Activated naive CD4-positive, alpha-beta T cell treated with anti-CD3 and anti-CD28 coated beads, Interleukin-2, amount 10 ng/mL, durations not matched to agents 7 days and 5 days (primary cell): ENCODE results near the gene MOCS1.

Source experiments
- CTCF ChIA-PET: fragments of 350-600 bp; sonication (Branson Sonifier 250); formaldehyde crosslinking; loops from one replicate; lab custom pipeline; 2021; ENCODE audit warnings: antibody characterized with exemption; lab: Charles Lee
- DNase-seq: peaks from one replicate; pipeline ENCODE4 v3.0.0-alpha.2; 2020
- H3K27ac Mint-ChIP-seq: one replicate; pipeline ENCODE4 v1.8.0; 2021; ENCODE audit warnings: mild to moderate bottlenecking, moderate library complexity, mixed read lengths
- H3K27me3 Mint-ChIP-seq: one replicate; pipeline ENCODE4 v1.8.0; 2021; ENCODE audit warnings: mild to moderate bottlenecking, mixed read lengths
- H3K36me3 Mint-ChIP-seq: one replicate; pipeline ENCODE4 v1.8.0; 2021; ENCODE audit warnings: mixed read lengths
- H3K4me1 Mint-ChIP-seq: one replicate; pipeline ENCODE4 v1.8.0; 2021; ENCODE audit warnings: mixed read lengths
- H3K4me3 Mint-ChIP-seq: one replicate; pipeline ENCODE4 v1.8.0; 2021; ENCODE audit warnings: mild to moderate bottlenecking, moderate library complexity, mixed read lengths
- H3K9me3 Mint-ChIP-seq: one replicate; pipeline ENCODE4 v1.8.0; 2021; ENCODE audit warnings: mixed read lengths

MOCS1 gene

DNA sequence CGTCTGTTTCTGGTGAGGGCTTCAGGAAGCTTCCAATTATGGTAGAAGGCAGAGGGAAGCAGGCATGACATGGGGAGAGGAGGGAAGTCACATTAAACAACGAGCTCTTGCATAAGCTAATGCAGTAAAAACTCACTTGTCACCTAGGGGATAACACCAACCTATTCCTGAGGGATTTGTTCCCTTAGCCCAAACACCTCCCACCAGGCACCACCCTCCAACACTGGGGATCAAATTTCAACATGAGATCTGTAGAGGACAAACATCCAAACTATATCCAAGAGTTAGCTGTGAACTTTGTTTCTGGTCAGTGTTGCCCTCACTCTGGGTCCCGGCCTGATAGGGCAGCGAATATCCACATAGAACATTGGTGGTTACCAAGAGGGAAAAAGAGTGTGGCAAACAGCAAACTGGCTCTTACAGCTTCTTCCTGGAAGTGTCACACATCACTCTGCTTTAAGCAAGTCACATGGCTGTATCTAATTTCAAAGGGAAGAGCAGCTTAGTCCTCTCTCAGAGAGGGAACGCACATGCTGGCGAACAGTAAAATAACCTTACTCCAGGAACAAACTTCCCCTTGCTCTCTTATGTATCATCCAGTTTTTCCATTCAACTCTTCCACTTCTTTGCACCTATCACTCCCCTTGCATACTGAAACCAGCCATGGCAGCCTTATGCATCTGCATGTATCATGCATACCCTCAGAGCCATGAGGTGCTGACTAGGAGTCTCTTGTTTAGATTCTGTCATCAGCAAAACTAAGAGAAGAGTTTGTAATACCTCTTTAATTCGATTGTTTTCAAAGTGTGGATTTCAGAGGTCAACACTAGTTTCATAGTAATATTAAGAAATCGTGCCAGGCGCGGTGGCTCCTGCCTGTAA, 4.8 kb upstream of the MOCS1 start:
- no peak overlapping the region for H3K4me3 Mint-ChIP-seq
- CTCF ChIA-PET, result no interaction called here

DNA sequence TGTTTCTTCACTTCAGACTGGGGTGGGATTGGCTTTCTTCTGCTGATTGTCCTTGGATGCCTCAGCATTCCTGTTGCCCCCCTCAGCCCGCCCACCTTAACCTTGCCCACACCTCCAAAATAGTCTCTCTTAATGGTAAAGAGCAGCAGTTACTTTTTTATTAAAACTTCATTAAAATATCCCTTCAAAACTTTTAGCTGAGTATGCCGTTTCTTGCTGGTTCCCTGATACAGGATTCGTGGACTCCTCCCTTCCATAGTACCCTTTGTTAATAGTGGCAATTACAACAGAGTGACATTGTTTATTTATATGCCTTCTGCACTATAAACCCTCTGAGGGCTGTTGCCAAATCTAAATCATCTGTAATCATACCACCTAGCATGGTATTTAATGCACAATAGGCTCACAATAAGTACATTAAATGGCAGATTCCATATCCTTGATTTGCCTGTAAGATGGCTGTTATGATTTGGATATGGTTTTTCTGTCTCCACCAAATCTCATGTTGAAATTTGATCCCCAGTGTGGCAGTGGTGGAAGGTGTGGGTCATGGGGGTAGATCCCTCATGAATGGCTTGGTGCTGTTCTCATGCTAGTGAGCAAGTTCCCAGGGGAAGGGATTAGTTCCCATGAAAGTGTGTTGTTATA, 3.5 kb upstream of the MOCS1 start:
- CTCF ChIA-PET, result no interaction called here
- Mint-ChIP-seq H3K4me1 (peaks cover 3% of the 10 kb centered on the region), H3K27me3 (peaks cover 17% of the 10 kb centered on the region), H3K36me3 (no peaks in the 10 kb centered on the region), H3K27ac (no peak overlapping the region), H3K9me3 (no peaks in the 10 kb centered on the region), H3K4me3 (no peak overlapping the region)
- DNase-seq, result no peak

More for the DNA sequence above, 4.8 kb upstream of the MOCS1 start:
- no peaks in the 10 kb centered on the region for H3K4me1 Mint-ChIP-seq
- no peaks in the 10 kb centered on the region for H3K36me3 Mint-ChIP-seq
- no peak for DNase-seq
- H3K27ac Mint-ChIP-seq, result no peak overlapping the region
- H3K27me3 Mint-ChIP-seq, result peaks cover 5% of the 10 kb centered on the region
- H3K9me3 Mint-ChIP-seq, result no peaks in the 10 kb centered on the region

DNA sequence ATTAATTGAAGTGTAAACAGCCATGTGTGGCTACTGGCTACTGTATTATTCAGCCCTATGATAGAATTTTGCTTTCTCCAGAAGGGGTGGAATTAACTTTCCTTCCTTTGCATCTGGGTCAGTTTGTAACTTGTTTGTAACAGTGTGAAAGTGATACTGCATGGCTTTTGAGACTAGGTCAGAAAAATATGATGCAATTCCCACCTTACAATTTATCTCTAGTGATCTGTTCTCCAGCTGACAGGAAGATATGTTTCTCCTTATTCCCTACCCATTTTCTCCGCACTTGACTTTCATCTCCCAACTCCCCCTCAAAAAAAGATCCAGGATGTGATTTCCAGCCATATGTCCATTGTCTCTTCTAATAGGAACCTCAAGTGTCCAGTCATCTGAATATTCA, 2.6 kb upstream of the MOCS1 start:
- no peak overlapping the region for H3K27ac Mint-ChIP-seq
- H3K9me3 Mint-ChIP-seq, result no peaks in the 10 kb centered on the region
- H3K27me3 Mint-ChIP-seq, result peaks cover 19% of the 10 kb centered on the region
- CTCF ChIA-PET, result no interaction called here
- no peak overlapping the region for H3K4me3 Mint-ChIP-seq
- DNase-seq, result no peak
- H3K36me3 Mint-ChIP-seq, result no peaks in the 10 kb centered on the region
- peaks cover 3% of the 10 kb centered on the region for H3K4me1 Mint-ChIP-seq

DNA sequence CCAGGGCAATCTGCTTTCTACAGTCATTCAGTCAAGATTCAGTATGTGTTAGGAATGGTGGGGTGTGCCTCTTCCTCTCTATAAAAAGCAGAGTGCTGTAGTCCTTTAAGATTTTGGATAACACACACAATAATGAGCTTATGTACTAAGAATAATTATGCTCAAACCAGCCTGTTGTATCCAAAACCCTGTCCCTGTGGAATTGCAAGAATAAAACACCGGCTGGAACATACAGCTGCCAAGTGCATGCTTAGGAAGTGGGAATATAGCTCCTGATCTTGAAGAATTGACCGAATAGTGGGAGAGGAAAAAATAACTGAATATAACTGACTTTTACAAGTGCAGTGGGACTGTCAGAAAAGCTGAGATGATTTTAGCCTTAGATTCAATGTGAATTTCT, 979 bp upstream of the MOCS1 start:
- Mint-ChIP-seq H3K27ac (no peak overlapping the region), H3K27me3 (peaks cover 19% of the 10 kb centered on the region), H3K36me3 (no peaks in the 10 kb centered on the region), H3K9me3 (no peaks in the 10 kb centered on the region), H3K4me3 (no peak overlapping the region), H3K4me1 (peaks cover 3% of the 10 kb centered on the region)
- no peak for DNase-seq
- CTCF ChIA-PET, result no interaction called here

DNA sequence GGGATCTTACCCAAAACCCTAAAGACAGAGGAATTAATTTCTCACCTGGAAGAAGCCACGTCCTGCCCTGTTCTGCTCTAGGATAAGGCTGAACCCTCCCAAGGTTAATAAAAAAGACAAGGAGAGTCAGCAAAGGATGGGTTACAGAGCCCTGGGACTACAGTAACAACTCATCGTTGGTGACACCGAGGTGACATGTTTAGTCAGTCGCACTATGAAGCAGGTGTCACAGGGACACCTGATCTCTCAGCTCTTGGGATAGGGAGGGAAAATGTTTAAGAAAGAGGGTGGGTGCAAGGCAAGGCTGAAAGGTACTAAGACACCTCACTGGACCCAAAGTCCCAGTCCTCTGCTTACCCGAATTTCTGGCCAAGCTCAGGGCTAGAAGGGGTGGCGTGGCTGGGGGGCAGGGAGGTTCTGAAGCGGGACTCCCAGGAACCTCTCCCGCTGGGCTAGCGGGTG, 562 bp downstream of the MOCS1 start:
- no peaks in the 10 kb centered on the region for H3K9me3 Mint-ChIP-seq
- no peak overlapping the region for H3K27ac Mint-ChIP-seq
- H3K36me3 Mint-ChIP-seq, result no peaks in the 10 kb centered on the region
- H3K4me1 Mint-ChIP-seq, result peaks cover 3% of the 10 kb centered on the region
- DNase-seq, result no peak
- CTCF ChIA-PET, result no interaction called here
- H3K27me3 Mint-ChIP-seq, result peaks cover 19% of the 10 kb centered on the region
- peak overlapping the region; percentile 62 for H3K4me3 Mint-ChIP-seq

DNA sequence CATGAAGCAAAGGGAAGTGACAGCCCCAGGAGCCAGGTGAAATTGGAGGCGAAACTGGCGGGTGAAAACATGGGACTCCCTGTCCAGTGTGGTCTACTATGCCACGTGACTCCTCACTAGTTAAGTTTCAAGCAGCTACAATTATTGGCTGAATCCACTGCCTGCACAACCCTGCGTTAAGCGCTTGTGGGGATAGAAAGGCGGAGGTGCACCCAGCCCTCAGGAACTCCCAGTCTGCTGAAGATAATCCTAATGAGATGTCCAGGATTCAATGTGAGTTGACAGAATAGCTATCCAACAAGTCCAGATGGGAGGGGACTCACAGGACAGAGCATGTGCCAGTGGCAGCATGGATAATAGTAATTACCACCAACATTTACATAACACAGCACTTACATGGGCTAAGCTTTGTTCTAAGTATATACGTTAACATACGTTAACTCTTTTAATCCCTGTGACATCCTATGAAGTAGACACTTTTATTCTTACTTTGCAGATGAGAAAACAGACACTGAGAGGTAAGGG, 1.8 kb downstream of the MOCS1 start:
- Mint-ChIP-seq H3K4me3 (no peak overlapping the region), H3K27ac (no peak overlapping the region), H3K9me3 (no peaks in the 10 kb centered on the region), H3K27me3 (peaks cover 19% of the 10 kb centered on the region), H3K36me3 (no peaks in the 10 kb centered on the region), H3K4me1 (peaks cover 3% of the 10 kb centered on the region)
- CTCF ChIA-PET, result interaction anchor here (0.8 kb wide), 1 partner anchor 18 kb away, joined by 3 read pairs; no protein-coding TSS in a partner anchor
- DNase-seq, result no peak

DNA sequence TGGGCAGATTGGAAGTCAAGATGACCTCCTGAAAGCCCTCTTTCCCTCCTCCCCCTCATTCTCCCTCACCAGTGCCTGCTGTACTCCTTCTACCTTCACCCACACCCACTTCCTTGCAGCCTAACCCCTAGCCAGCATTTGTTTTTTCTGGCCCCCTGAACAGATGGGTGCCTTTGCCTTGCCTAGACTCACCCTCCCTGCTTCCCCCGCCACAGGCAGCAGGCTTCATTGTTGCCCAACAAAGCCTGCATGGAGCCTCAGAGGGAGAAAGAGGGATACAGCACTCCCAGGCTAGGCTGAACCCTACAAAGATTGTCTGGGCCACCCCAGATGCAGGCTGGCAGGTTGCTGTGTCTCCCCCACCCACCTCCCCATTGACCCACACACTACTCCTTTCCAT, 2.7 kb downstream of the MOCS1 start:
- Mint-ChIP-seq H3K36me3 (no peaks in the 10 kb centered on the region), H3K27me3 (peaks cover 19% of the 10 kb centered on the region), H3K9me3 (no peaks in the 10 kb centered on the region), H3K27ac (no peak overlapping the region), H3K4me3 (no peak overlapping the region), H3K4me1 (peaks cover 3% of the 10 kb centered on the region)
- DNase-seq, result no peak
- CTCF ChIA-PET, result interaction anchor here (0.6 to 0.8 kb wide), 2 partner anchors 19 to 340 kb away, joined by 3 read pairs; no protein-coding TSS in a partner anchor

DNA sequence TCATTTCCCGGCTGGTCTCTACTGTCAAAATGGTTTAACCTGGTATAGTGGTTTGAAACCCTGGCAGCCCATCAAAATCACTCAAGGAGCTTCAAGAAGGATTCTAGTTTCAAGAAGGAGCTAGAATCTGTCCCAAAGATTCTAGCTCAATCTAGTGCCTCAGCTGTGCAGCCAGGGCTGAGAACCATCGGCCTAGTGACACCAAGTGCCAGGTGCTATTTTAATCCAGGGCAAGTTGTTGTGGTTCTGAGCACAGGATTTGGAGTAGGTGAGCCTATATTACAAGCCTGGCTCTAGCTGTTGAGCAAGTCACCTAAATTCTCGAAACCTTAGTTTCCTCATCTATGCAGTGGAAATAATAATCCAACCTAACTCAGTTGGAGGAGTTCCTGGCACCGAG, 3.7 kb downstream of the MOCS1 start:
- peaks cover 19% of the 10 kb centered on the region for H3K27me3 Mint-ChIP-seq
- CTCF ChIA-PET, result no interaction called here
- peaks cover 3% of the 10 kb centered on the region for H3K4me1 Mint-ChIP-seq
- no peak overlapping the region for H3K4me3 Mint-ChIP-seq
- H3K27ac Mint-ChIP-seq, result no peak overlapping the region
- H3K9me3 Mint-ChIP-seq, result peaks cover 5% of the 10 kb centered on the region
- H3K36me3 Mint-ChIP-seq, result no peaks in the 10 kb centered on the region
- no peak for DNase-seq

DNA sequence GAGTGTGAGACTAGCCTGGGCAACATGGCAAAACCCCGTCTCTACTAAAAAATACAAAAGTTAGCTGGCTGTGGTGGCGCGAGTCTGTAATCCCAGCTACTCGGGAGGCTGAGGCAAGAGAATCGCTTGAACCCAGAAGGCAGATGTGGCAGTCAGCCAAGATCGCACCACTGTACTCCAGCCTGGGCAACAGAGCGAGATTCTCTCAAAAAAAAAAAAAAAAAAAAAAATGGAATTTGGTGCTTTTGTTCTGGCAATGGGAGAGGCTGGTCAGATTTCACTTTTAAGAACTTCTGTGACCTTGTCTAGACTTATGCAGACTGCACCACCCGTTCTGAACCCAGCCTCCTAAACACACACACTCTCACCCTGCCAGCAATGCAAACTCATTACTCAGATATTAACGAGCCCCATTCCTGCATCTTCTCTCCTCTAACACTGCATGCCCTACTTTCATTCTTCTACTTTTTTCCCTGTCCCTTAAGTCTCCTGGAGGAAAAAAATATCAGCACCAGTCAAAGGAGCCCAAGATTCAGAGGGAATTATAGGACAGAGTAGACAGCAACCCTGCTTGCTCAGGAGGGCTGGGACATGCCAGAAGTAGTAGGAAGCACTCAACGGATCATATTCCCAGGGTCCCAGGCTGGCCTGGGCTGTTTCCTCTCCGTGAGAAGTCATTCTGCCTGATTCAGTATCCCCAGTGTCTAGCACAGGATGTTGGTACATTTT, 4.4 kb downstream of the MOCS1 start:
- CTCF ChIA-PET, result no interaction called here
- no peak for DNase-seq
- no peak overlapping the region for H3K4me3 Mint-ChIP-seq
- peaks cover 19% of the 10 kb centered on the region for H3K27me3 Mint-ChIP-seq
- no peak overlapping the region for H3K27ac Mint-ChIP-seq
- H3K9me3 Mint-ChIP-seq, result peaks cover 5% of the 10 kb centered on the region
- H3K36me3 Mint-ChIP-seq, result no peaks in the 10 kb centered on the region
- H3K4me1 Mint-ChIP-seq, result peaks cover 3% of the 10 kb centered on the region

DNA sequence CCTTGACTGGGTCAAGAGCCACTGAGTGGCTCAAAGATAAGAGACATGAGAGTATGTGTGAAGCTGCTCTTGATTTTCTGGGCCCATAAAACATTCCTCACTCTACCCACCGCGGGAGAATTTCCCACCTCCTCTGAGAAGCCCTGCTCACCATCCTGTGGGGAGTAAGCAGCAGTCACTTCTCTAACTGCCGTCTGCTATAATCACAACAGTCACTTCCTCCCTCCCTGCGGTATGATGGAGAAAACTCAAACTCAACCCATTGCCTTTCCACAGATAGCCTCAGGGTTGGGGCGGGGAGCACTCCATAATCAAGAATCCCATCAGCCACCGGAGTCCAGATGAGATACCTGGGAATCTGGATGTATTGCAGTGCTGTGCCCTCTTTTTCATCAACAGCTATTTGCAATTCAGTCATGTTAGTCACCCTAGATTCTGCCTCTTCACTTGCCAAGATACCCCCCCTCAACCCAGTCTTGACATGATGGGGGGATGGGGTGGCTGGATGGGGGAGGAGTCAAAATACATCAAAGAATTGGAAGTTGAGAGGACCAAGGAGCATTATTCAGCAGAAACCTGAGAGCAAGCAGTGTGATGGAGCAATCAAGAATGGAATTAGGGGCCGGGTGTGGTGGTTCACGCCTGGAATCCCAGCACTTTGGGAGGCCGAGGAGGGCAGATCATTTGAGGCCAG, 5.1 kb downstream of the MOCS1 start:
- no peak for DNase-seq
- Mint-ChIP-seq H3K4me3 (no peak overlapping the region), H3K4me1 (peaks cover 3% of the 10 kb centered on the region), H3K27ac (no peak overlapping the region), H3K36me3 (no peaks in the 10 kb centered on the region), H3K9me3 (peaks cover 5% of the 10 kb centered on the region), H3K27me3 (peaks cover 14% of the 10 kb centered on the region)
- CTCF ChIA-PET, result no interaction called here

DNA sequence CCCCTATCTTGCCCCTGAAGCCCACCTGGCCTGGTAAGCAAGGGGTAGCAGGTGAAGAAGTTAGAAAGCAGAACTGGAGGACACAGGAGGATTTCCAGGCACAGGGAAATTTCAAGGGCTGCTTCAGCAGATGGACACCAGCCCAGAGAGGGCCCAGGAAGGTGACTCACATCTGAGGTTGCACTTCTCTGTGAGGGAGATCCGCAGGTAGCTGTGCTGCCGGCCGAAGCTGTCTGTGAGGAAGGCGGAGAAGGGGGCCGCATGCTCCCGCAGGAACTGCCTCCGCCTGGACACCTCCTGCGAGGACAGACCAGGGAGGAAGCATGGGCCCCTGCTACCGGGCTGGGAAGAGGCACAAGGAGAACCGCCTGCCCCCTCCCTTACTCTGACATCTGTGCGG, 7.1 kb downstream of the MOCS1 start:
- no peak for DNase-seq
- Mint-ChIP-seq H3K36me3 (no peaks in the 10 kb centered on the region), H3K4me1 (no peaks in the 10 kb centered on the region), H3K4me3 (no peak overlapping the region), H3K27me3 (no peaks in the 10 kb centered on the region), H3K27ac (no peak overlapping the region), H3K9me3 (peaks cover 5% of the 10 kb centered on the region)
- CTCF ChIA-PET, result no interaction called here

DNA sequence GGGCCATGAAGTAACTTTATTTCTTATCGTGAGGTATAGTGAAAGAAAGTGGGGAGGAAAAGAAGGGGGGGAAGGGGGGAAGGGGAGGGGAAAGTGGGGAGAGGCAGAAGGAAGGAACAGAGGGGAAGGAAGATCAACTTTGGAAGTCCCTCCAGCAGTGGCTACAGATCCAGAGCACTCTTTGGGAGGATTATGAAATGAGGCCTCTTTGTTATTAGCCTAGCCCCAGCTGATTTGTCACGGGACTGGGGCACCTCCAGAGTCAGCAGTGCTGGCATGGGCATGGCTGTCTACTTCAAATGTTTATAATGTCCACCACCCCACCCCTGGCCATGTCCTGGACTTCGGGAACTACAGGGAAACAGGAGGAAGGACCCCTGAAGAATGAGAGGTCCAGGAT, 7.6 kb downstream of the MOCS1 start:
- Mint-ChIP-seq H3K4me1 (no peaks in the 10 kb centered on the region), H3K36me3 (no peaks in the 10 kb centered on the region), H3K4me3 (no peak overlapping the region), H3K27ac (peak overlapping the region; percentile 19), H3K27me3 (no peaks in the 10 kb centered on the region), H3K9me3 (peaks cover 5% of the 10 kb centered on the region)
- CTCF ChIA-PET, result no interaction called here
- DNase-seq, result no peak

DNA sequence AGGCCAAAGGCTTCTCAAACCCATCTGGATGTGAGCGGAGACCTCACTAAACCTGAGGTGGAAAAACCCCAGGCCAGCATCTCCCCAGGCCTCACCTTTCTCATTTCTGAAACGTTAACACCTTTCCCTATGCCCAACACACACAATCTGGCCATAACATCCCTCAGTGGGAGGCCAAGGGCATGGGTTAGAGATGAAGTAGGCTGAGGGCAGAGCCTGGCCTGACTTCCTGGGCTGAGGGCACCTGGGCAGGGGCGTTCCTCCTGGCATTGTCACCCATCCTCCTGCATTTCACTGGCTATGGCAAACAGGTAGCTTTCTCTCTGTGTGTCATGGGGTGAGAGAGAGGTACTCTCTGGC, 8.4 kb downstream of the MOCS1 start:
- H3K27ac Mint-ChIP-seq, result no peak overlapping the region
- no peaks in the 10 kb centered on the region for H3K36me3 Mint-ChIP-seq
- DNase-seq, result no peak
- peaks cover 5% of the 10 kb centered on the region for H3K9me3 Mint-ChIP-seq
- no peaks in the 10 kb centered on the region for H3K4me1 Mint-ChIP-seq
- CTCF ChIA-PET, result no interaction called here
- no peaks in the 10 kb centered on the region for H3K27me3 Mint-ChIP-seq
- no peak overlapping the region for H3K4me3 Mint-ChIP-seq
